GM13976 (cell line): ENCODE results near the gene ABHD17C.

Experiments used
- DNase-seq: peaks from one replicate; pipeline ENCODE4 v3.0.0; 2012; ENCODE audit warnings: low spot score
- in situ Hi-C: fragments of 300-500 bp; cut with MboI; formaldehyde crosslinking; loops from one replicate; pipeline ENCODE4 v1.12.0; 2022; ENCODE audit warnings: low sequenced_read_pairs, mixed read lengths, inconsistent platforms; ENCODE audit not compliant: unreplicated experiment
- TF ChIP-seq, protein P1 (sequence below): IDR thresholded peaks from 2 replicates; pipeline ENCODE4 v1.5.1; 2012; ENCODE audit warnings: borderline replicate concordance, mild to moderate bottlenecking; ENCODE audit not compliant: insufficient read depth; ENCODE audit errors: extremely low read depth, missing control alignments, control extremely low read depth

Gene ABHD17C

DNA sequence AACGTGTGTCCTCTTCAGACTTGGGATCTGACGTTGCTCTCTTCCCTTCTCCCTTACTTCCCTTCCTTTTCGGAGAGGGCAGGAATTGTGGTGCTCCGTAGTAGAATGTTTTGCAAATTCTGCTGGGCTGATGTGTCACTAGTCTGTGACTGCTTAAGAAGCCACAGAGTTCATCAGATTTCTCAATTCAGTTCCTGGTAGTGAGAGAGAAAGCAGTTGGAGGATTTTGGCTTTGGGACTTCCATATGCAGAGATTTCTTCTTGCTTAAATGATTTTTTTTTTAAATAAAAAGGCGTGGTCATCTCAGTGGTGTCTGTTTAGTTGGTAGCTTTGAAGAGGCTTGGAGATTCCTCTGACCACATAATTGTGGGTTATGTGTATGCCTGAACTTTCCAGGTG is 94.2 kb downstream of the ABHD17C start:
- TF ChIP-seq, protein P1, sequence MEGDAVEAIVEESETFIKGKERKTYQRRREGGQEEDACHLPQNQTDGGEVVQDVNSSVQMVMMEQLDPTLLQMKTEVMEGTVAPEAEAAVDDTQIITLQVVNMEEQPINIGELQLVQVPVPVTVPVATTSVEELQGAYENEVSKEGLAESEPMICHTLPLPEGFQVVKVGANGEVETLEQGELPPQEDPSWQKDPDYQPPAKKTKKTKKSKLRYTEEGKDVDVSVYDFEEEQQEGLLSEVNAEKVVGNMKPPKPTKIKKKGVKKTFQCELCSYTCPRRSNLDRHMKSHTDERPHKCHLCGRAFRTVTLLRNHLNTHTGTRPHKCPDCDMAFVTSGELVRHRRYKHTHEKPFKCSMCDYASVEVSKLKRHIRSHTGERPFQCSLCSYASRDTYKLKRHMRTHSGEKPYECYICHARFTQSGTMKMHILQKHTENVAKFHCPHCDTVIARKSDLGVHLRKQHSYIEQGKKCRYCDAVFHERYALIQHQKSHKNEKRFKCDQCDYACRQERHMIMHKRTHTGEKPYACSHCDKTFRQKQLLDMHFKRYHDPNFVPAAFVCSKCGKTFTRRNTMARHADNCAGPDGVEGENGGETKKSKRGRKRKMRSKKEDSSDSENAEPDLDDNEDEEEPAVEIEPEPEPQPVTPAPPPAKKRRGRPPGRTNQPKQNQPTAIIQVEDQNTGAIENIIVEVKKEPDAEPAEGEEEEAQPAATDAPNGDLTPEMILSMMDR, result no peak
- in situ Hi-C loops, result loop anchor here (25.0 kb wide), 2 partner anchors 173 to 473 kb away; no protein-coding TSS in a partner anchor
- no peak for DNase-seq

DNA sequence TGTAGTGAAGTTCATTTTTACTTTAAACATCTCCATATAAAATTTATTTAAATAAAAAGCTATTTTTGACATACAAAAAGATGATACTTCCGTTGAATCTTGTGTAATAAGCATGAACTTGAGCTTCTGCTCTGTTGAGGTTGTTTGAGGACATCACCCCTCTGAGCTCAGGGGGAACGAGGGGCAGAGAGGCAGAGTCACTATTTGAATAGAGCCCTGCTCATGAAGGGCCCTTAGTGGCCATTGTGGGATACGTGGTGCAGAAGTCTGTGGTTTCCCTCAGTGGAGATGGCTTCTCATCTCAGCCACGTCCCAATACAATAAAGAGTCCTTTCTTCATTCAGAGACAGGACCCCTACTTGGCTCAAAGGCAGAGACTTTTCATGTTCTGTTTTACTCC is 94.7 kb downstream of the ABHD17C start:
- TF ChIP-seq, protein P1, result no peak
- in situ Hi-C loops, result loop anchor here (25.0 kb wide), 2 partner anchors 173 to 473 kb away; no protein-coding TSS in a partner anchor

DNA sequence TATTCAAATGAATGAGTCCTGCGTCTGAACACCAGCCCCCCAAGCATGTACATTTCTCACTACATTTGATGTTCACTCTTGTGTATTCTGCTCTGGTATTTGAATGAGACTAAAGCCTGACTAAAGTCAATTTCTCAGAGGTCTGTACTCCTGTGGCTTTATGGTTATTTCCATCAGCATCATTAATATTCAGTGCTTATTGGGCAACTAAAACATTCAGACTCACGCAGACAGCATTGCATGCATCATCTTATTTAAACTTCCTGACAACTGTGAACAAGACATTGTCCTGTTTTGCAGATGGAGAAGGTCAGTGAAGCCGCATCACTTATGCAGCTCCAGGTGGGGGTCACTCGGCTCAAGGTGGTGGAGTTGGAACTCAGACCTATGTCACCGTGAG is 95.1 kb downstream of the ABHD17C start:
- DNase-seq, result no peak
- in situ Hi-C loops, result loop anchor here (25.0 kb wide), 2 partner anchors 172 to 472 kb away; no protein-coding TSS in a partner anchor
- TF ChIP-seq, protein P1, result no peak

More for the DNA sequence above, 94.7 kb downstream of the ABHD17C start:
- DNase-seq, result no peak

DNA sequence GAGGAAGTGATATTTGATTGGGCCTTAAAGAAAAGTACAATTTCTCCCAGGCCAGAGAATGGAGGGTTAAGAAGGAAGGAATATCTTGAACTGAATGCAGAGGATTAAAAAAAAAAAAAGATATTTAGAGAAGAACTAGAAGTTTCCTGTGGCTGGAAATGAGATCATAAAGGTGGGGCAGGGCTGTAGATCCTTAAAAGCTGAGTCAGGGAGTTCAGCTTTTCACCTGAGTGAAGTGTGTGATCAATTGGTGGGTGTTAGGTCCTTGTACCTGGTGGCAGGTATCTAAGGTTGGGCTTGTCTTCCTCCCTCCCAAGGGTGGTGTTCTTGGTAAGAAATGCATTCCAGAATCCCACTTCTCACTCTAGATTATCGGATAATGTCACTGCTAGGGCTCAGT is 95.9 kb downstream of the ABHD17C start:
- in situ Hi-C loops, result loop anchor here (25.0 kb wide), 2 partner anchors 171 to 471 kb away; no protein-coding TSS in a partner anchor

DNA sequence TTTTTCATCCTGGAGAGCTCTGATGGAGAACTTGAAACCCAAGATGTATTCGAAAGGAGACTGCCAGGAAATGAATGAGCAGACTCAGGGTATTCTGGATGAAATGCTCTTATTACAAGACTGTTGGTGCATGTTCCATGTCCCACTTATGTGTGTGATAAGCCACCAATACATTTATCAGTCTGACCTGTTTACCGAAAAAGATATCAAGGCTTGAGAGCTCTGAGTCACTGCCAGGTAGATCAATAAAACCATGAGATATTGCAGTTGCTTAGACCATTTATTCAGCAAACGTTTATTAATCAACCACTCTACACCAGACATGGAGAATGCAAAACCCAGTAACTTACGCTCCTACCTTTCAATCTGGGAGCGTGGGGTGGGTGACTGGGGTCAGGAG is 101.3 kb downstream of the ABHD17C start:
- DNase-seq, result no peak
- in situ Hi-C loops, result loop anchor here (25.0 kb wide), 2 partner anchors 166 to 466 kb away; no protein-coding TSS in a partner anchor
- TF ChIP-seq, protein P1, result no peak

More for the DNA sequence above, 95.9 kb downstream of the ABHD17C start:
- DNase-seq, result no peak
- TF ChIP-seq, protein P1, result no peak

DNA sequence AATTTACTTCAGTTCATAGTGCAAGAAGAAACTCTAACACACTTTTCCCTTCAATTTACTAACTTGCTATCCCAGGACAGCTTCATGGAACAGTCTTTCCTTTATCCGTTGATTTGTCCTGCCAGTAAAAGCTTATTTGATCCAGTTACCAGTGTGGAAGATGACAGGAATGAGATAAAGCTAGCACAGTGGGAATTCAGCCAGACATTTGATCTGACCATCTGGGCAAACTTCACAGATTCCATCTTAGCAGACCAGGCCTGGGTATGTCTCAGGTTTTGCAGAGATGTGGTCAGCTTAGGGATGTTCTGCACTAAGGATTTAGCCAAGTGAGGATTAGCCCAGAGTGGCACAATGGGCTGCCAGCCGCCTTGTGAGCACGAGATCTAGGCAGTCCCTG is 103.8 kb downstream of the ABHD17C start:
- no peak for DNase-seq
- in situ Hi-C loops, result loop anchor here (25.0 kb wide), 2 partner anchors 163 to 463 kb away; no protein-coding TSS in a partner anchor
- TF ChIP-seq, protein P1, result no peak

DNA sequence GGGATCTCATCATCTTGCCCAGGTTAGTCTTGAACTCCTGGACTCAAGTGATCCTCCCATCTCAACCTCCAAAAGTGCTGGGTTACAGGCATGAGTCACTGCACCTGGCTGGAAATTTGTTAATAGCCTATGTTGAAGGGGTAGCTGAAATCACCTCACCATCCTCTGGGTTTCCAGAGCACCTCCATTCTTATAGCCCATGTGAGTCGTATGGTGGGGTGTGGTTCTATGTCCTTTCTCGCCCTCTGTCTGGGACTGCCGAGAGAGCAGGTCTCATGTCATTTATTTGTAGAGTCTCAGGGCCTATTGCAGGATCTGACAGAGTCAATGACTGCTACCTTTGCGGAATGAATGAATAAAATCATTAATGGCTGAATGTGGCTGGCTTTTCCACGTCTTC is 105.0 kb downstream of the ABHD17C start:
- TF ChIP-seq, protein P1, result no peak
- DNase-seq, result no peak
- in situ Hi-C loops, result no loop called here
